Measurements from ENCODE around the gene NXPE1. TPM values are rescaled to one million over a fixed set of nuclear protein-coding genes. Genes with fewer than 3 reads are reported as not detected.

The NXPE1 gene
- total RNA-seq, 1 donor from 2014 or later = not detected

GRCh38 chr11:114501901-114502300, 57.8 kb downstream of the NXPE1 start:
- no peak overlapping the region for H3K4me3 ChIP-seq (ENCODE audit: low read depth, low read length)
- DNase-seq (ENCODE audit: low read depth) = no peak
- TF ChIP-seq CTCF (IDR thresholded peaks at IDR 0.05; ENCODE audit: insufficient read depth, low read length, poor library complexity, severe bottlenecking) = no peak
- no peaks in the 10 kb centered on the region for H3K27me3 ChIP-seq (ENCODE audit: control insufficient read depth, insufficient read depth, low read length)
- H3K36me3 ChIP-seq (ENCODE audit: control insufficient read depth, insufficient read depth, low read length) = no peaks in the 10 kb centered on the region

GRCh38 chr11:114499756-114500155, 59.9 kb downstream of the NXPE1 start:
- DNase-seq (ENCODE audit: low read depth) = no peak
- no peak overlapping the region for H3K4me3 ChIP-seq (ENCODE audit: low read depth, low read length)
- H3K27me3 ChIP-seq (ENCODE audit: control insufficient read depth, insufficient read depth, low read length) = no peaks in the 10 kb centered on the region
- no peak for TF ChIP-seq CTCF (IDR thresholded peaks at IDR 0.05; ENCODE audit: insufficient read depth, low read length, poor library complexity, severe bottlenecking)
- no peaks in the 10 kb centered on the region for H3K36me3 ChIP-seq (ENCODE audit: control insufficient read depth, insufficient read depth, low read length)

- no peaks in the 10 kb centered on the region for H3K27me3 ChIP-seq (ENCODE audit: control insufficient read depth, insufficient read depth, low read length)
- H3K4me3 ChIP-seq (ENCODE audit: low read depth, low read length) = no peak overlapping the region
- H3K36me3 ChIP-seq (ENCODE audit: control insufficient read depth, insufficient read depth, low read length) = no peaks in the 10 kb centered on the region
- no peak for DNase-seq (ENCODE audit: low read depth)
- TF ChIP-seq CTCF (IDR thresholded peaks at IDR 0.05; ENCODE audit: insufficient read depth, low read length, poor library complexity, severe bottlenecking) = no peak
These were observed 62.8 kb downstream of the NXPE1 start for GRCh38 chr11:114496915-114497314.

GRCh38 chr11:114483929-114484328, 75.8 kb downstream of the NXPE1 start:
- H3K27me3 ChIP-seq (ENCODE audit: control insufficient read depth, insufficient read depth, low read length) = no peaks in the 10 kb centered on the region
- no peak for TF ChIP-seq CTCF (IDR thresholded peaks at IDR 0.05; ENCODE audit: insufficient read depth, low read length, poor library complexity, severe bottlenecking)
- no peak overlapping the region for H3K4me3 ChIP-seq (ENCODE audit: low read depth, low read length)
- no peaks in the 10 kb centered on the region for H3K36me3 ChIP-seq (ENCODE audit: control insufficient read depth, insufficient read depth, low read length)
- no peak for DNase-seq (ENCODE audit: low read depth)

GRCh38 chr11:114482114-114482513, 77.6 kb downstream of the NXPE1 start:
- H3K36me3 ChIP-seq (ENCODE audit: control insufficient read depth, insufficient read depth, low read length) = no peaks in the 10 kb centered on the region
- no peak overlapping the region for H3K4me3 ChIP-seq (ENCODE audit: low read depth, low read length)
- TF ChIP-seq CTCF (IDR thresholded peaks at IDR 0.05; ENCODE audit: insufficient read depth, low read length, poor library complexity, severe bottlenecking) = no peak
- no peaks in the 10 kb centered on the region for H3K27me3 ChIP-seq (ENCODE audit: control insufficient read depth, insufficient read depth, low read length)
- no peak for DNase-seq (ENCODE audit: low read depth)

GRCh38 chr11:114479331-114479730, 80.3 kb downstream of the NXPE1 start:
- Histone ChIP-seq H3K27me3 (ENCODE audit: control insufficient read depth, insufficient read depth, low read length) (no peaks in the 10 kb centered on the region), H3K36me3 (ENCODE audit: control insufficient read depth, insufficient read depth, low read length) (no peaks in the 10 kb centered on the region), H3K4me3 (ENCODE audit: low read depth, low read length) (no peak overlapping the region)
- no peak for DNase-seq (ENCODE audit: low read depth)
- TF ChIP-seq CTCF (IDR thresholded peaks at IDR 0.05; ENCODE audit: insufficient read depth, low read length, poor library complexity, severe bottlenecking) = no peak
